A549 (cell line): ENCODE data around the gene APOL3. TPM values are rescaled to one million over a fixed set of nuclear protein-coding genes. Genes with fewer than 3 reads are reported as not detected.
"Not testable (repeated sequence)": the region's sequence is repeated elsewhere in the genome, so short reads cannot be mapped to it uniquely, and the experiment has no call there.

ENCODE experiments used
- ATAC-seq, 2 experiments: fragments of 200-7000 bp in 1 of 2; fragments of >200 bp in 1 of 2; cut with Nextera tagmentation in 1 of 2; cut with Tn5 transposase in 1 of 2; 3 replicates each; pipeline versions ENCODE4 v1.8.0 to v1.9.1; 2018 to 2020; ENCODE audit warnings: mild to moderate bottlenecking in 1 of 2, moderate library complexity in 1 of 2
- CTCF ChIA-PET: fragments of 300-600 bp; sonication (Branson Sonifier 250); formaldehyde crosslinking; extraction: SDS; loops from one replicate; lab custom pipeline; 2021; ENCODE audit warnings: antibody characterized with exemption, inconsistent platforms; lab: Yijun Ruan, JAX
- POLR2A ChIA-PET: fragments of 350-600 bp; formaldehyde crosslinking; extraction: SDS; loops from one replicate; lab custom pipeline; 2021; ENCODE audit warnings: antibody characterized with exemption, inconsistent platforms; lab: Yijun Ruan, JAX
- DNase-seq, 2 experiments: peaks; one replicate each; pipeline versions ENCODE4 v3.0.0 to v3.0.0-alpha.2; 2011 to 2016; ENCODE audit warnings: low read depth in 1 of 2, low spot score in 1 of 2
- FAIRE-seq: peaks from 2 replicates; lab custom pipeline; 2011; peaks lifted over from hg19 to GRCh38; lab: Jason Lieb, UNC
- H3K27ac ChIP-seq, 2 experiments: fragments of >200 bp; sonication (Bioruptor Twin); formaldehyde crosslinking; 3 replicates each; pipeline ENCODE4 v1.5.1; 2016 to 2017
- H3K4me1 ChIP-seq: fragments of >200 bp; sonication (Bioruptor Twin); formaldehyde crosslinking; 3 replicates; pipeline ENCODE4 v1.6.1; 2016
- H3K4me2 ChIP-seq: fragments of >200 bp; sonication (Bioruptor Twin); formaldehyde crosslinking; 3 replicates; pipeline ENCODE4 v1.6.1; 2016
- H3K4me3 ChIP-seq: fragments of >200 bp; sonication (Bioruptor Twin); formaldehyde crosslinking; 3 replicates; pipeline ENCODE4 v1.5.1; 2016
- H3K9me3 ChIP-seq: fragments of >200 bp; sonication (Bioruptor Twin); formaldehyde crosslinking; 3 replicates; pipeline ENCODE4 v1.6.1; 2016
- CBX8 ChIP-seq: fragments of 200-600 bp; sonication (generic); IDR thresholded peaks from 2 replicates; pipeline ENCODE4 v1.6.1; 2016
- CEBPB ChIP-seq, 2 experiments: fragments of >200 bp in 1 of 2; sonication (Bioruptor Twin) in 1 of 2; formaldehyde crosslinking in 1 of 2; IDR thresholded peaks; 2 replicates each; pipeline ENCODE4 v1.6.1; 2012 to 2016
- CHD4 ChIP-seq: fragments of 200-600 bp; sonication (generic); IDR thresholded peaks from 2 replicates; pipeline ENCODE4 v1.6.1; 2016; ENCODE audit warnings: antibody characterized with exemption, mild to moderate bottlenecking, borderline replicate concordance
- CTCF ChIP-seq: fragments of >200 bp; sonication (Bioruptor Twin); formaldehyde crosslinking; IDR thresholded peaks from 3 replicates; pipeline ENCODE4 v1.5.1; 2016
- EHF ChIP-seq: fragments of 250-450 bp; sonication (Bioruptor Pico); IDR thresholded peaks from 2 replicates; pipeline ENCODE4 v1.5.0; 2020; ENCODE audit warnings: mild to moderate bottlenecking
- EHMT2 ChIP-seq: fragments of 200-600 bp; sonication (generic); IDR thresholded peaks from 2 replicates; pipeline ENCODE4 v1.6.1; 2016; ENCODE audit warnings: antibody characterized with exemption, low read depth, mild to moderate bottlenecking, moderate library complexity
- EP300 ChIP-seq, 2 experiments: fragments of >200 bp; sonication (Bioruptor Twin); formaldehyde crosslinking; IDR thresholded peaks; 2 replicates in 1 of 2; 3 replicates in 1 of 2; pipeline ENCODE4 v1.6.1; 2016 to 2017
- ESRRA ChIP-seq: fragments of 150-350 bp; IDR thresholded peaks from 2 replicates; pipeline ENCODE4 v1.6.1; 2014; ENCODE audit warnings: mild to moderate bottlenecking, low read length, borderline replicate concordance
- FOSB ChIP-seq: fragments of 250-450 bp; sonication (Bioruptor Pico); IDR thresholded peaks from 2 replicates; pipeline ENCODE4 v1.5.0; 2020; ENCODE audit warnings: mild to moderate bottlenecking, moderate library complexity
- FOXS1 ChIP-seq: fragments of 250-450 bp; sonication (Bioruptor Pico); IDR thresholded peaks from 2 replicates; pipeline ENCODE4 v1.5.0; 2020; ENCODE audit warnings: mild to moderate bottlenecking, moderate library complexity
- HMGXB4 ChIP-seq: fragments of 250-450 bp; sonication (Bioruptor Pico); IDR thresholded peaks from 2 replicates; pipeline ENCODE4 v1.5.0; 2021; ENCODE audit warnings: mild to moderate bottlenecking, moderate library complexity, borderline replicate concordance
- HOXA7 ChIP-seq: fragments of 250-450 bp; sonication (Bioruptor Pico); IDR thresholded peaks from 2 replicates; pipeline ENCODE4 v1.5.0; 2020; ENCODE audit warnings: mild to moderate bottlenecking, moderate library complexity
- HOXB5 ChIP-seq: fragments of 250-450 bp; sonication (Bioruptor Pico); IDR thresholded peaks from 2 replicates; pipeline ENCODE4 v1.5.0; 2020; ENCODE audit warnings: mild to moderate bottlenecking, moderate library complexity
- MAZ ChIP-seq: fragments of 150-350 bp; IDR thresholded peaks from 2 replicates; pipeline ENCODE4 v1.6.1; 2014; ENCODE audit warnings: antibody characterized with exemption, low read depth, low read length, borderline replicate concordance
- PHF8 ChIP-seq: fragments of 200-600 bp; sonication (generic); IDR thresholded peaks from 2 replicates; pipeline ENCODE4 v1.6.1; 2016; ENCODE audit warnings: low read depth, mild to moderate bottlenecking, antibody characterized with exemption, moderate library complexity, borderline replicate concordance
- POLR2A ChIP-seq: IDR thresholded peaks from 2 replicates; pipeline ENCODE4 v1.6.1; 2012; ENCODE audit warnings: mild to moderate bottlenecking, low read length
- RARB ChIP-seq: fragments of 250-450 bp; sonication (Bioruptor Pico); IDR thresholded peaks from 2 replicates; pipeline ENCODE4 v1.8.0; 2021; ENCODE audit warnings: mild to moderate bottlenecking, moderate library complexity
- SMC3 ChIP-seq: fragments of >200 bp; sonication (Bioruptor Twin); formaldehyde crosslinking; IDR thresholded peaks from 3 replicates; pipeline ENCODE4 v1.6.1; 2018; ENCODE audit warnings: inconsistent platforms
- TFCP2L1 ChIP-seq: fragments of 250-450 bp; sonication (Bioruptor Pico); IDR thresholded peaks from 2 replicates; pipeline ENCODE4 v1.5.0; 2021; ENCODE audit warnings: mild to moderate bottlenecking
- TP53 ChIP-seq: fragments of 250-450 bp; sonication (Bioruptor Pico); IDR thresholded peaks from 2 replicates; pipeline ENCODE4 v1.5.0; 2021; ENCODE audit warnings: mild to moderate bottlenecking, moderate library complexity
- USF2 ChIP-seq: fragments of 450-650 bp; IDR thresholded peaks from 2 replicates; pipeline ENCODE4 v1.6.1; 2014; ENCODE audit warnings: antibody characterized with exemption
- ZFP36 ChIP-seq: fragments of 450-650 bp; IDR thresholded peaks from 2 replicates; pipeline ENCODE4 v1.6.1; 2014; ENCODE audit warnings: borderline replicate concordance; ENCODE audit not compliant: partially characterized antibody
- WGBS: methylation state at CpG from one replicate; pipeline ENCODE4 v1.1.6; 2017; ENCODE audit errors: missing lambda C conversion rate; 5-methylcytosine and 5-hydroxymethylcytosine counted together
- polyA plus RNA-seq, 4 experiments: library from polyadenylated mRNA; depleted of rRNA in 3 of 4; stranded (reverse); fragments of >200 nt; fragmentation: RNase III in 1 of 4; extraction: RNeasy Plus Mini Kit Qiagen cat#74134 plus additional on column Dnase treatment in 1 of 4; gene quantifications; 2 replicates in 3 of 4; 3 replicates in 1 of 4; pipeline ENCODE4 v1.2.3, GENCODE V29; 2011 to 2017
- TF ChIP-seq, protein P1 (sequence below): IDR thresholded peaks from 2 replicates; pipeline ENCODE4 v1.6.1; 2012
- TF ChIP-seq, protein P2 (sequence below): fragments of 250-450 bp; sonication (Bioruptor Pico); IDR thresholded peaks from 2 replicates; pipeline ENCODE4 v1.5.0; 2020; ENCODE audit warnings: low read depth, mild to moderate bottlenecking, moderate library complexity

Gene APOL3
- polyA plus RNA-seq, 2 of the 4 experiments (the other 2 are of a cell fraction), result not detected

- H3K27ac ChIP-seq, H3K4me2 ChIP-seq, ATAC-seq, POLR2A ChIA-PET, H3K4me3 ChIP-seq, DNase-seq, FAIRE-seq, H3K9me3 ChIP-seq, H3K4me1 ChIP-seq: not testable (repeated sequence)
- CTCF ChIA-PET, result interaction anchor here (0.9 kb wide), 1 partner anchor 511 kb away, joined by 3 read pairs; no protein-coding TSS in a partner anchor
- 57% methylated on average over 1 of the region's 4 CpGs for WGBS
Observed at GRCh38 chr22:36138709-36139108, 21.8 kb downstream of the APOL3 start.

DNA sequence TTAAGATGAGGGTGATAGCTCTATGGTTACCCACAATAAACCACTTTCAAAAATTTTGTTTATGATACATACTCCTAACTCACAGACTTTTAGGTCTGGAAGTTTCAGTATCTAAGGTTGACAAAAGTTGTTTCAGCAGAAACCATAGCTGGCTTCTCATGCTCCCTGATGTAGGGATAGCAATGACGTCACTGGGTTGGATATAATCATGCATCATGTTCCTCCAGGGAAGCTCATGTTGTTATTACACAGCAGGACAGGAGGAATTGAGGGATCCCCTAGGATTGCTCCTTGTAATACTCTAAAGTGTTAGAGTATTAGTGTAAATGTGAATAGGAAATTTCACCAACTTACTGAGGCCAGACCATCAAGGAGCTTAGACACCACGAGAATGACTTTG lies 23.6 kb downstream of the APOL3 start:
- H3K4me2 ChIP-seq, result no peak overlapping the region
- H3K4me1 ChIP-seq, result no peaks in the 10 kb centered on the region
- ATAC-seq, result no peak
- ChIA-PET POLR2A (no interaction called here), CTCF (interaction anchor here (1.2 to 1.9 kb wide), 4 partner anchors 12 to 71 kb away, joined by 3 to 10 read pairs (median 5); no protein-coding TSS in a partner anchor)
- no peak overlapping the region for H3K4me3 ChIP-seq
- H3K9me3 ChIP-seq, result no peaks in the 10 kb centered on the region
- FAIRE-seq, result no peak
- WGBS, result 50% methylated on average over 2 of the region's 2 CpGs
- TF ChIP-seq TFCP2L1 (CRISPR knock-in tag) (no peak), HMGXB4 (CRISPR knock-in tag) (no peak), CEBPB (IDR thresholded peaks at IDR 0.05) (no peak), EP300 (IDR thresholded peaks at IDR 0.05) (no peak), ESRRA (no peak), TP53 (no peak), HOXA7 (CRISPR knock-in tag) (no peak), FOSB (CRISPR knock-in tag) (no peak), HOXB5 (CRISPR knock-in tag) (no peak), CBX8 (no peak), CTCF (no peak), ZFP36 (no peak), SMC3 (no peak), PHF8 (no peak), RARB (no peak)
- TF ChIP-seq, protein P1, sequence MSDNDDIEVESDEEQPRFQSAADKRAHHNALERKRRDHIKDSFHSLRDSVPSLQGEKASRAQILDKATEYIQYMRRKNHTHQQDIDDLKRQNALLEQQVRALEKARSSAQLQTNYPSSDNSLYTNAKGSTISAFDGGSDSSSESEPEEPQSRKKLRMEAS, result no peak
- H3K27ac ChIP-seq, result no peak overlapping the region
- no peak for DNase-seq

GRCh38 chr22:36136475-36136874 lies 24.1 kb downstream of the APOL3 start:
- TF ChIP-seq EHF (CRISPR knock-in tag) (no peak), TFCP2L1 (CRISPR knock-in tag) (no peak), MAZ (no peak), EHMT2 (no peak), USF2 (no peak), CHD4 (no peak), POLR2A (no peak), FOXS1 (CRISPR knock-in tag) (no peak)
- TF ChIP-seq, protein P2, sequence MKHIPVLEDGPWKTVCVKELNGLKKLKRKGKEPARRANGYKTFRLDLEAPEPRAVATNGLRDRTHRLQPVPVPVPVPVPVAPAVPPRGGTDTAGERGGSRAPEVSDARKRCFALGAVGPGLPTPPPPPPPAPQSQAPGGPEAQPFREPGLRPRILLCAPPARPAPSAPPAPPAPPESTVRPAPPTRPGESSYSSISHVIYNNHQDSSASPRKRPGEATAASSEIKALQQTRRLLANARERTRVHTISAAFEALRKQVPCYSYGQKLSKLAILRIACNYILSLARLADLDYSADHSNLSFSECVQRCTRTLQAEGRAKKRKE, result no peak
- TF ChIP-seq, all 56 proteins: peak for 0
- Histone ChIP-seq H3K4me3 (no peak overlapping the region), H3K27ac (no peak overlapping the region), H3K9me3 (no peaks in the 10 kb centered on the region), H3K4me2 (no peak overlapping the region), H3K4me1 (no peaks in the 10 kb centered on the region)
- WGBS, result 51% methylated on average over 5 of the region's 5 CpGs
- FAIRE-seq (no peak), DNase-seq (no peak), ATAC-seq (no peak)
- ChIA-PET POLR2A (no interaction called here), CTCF (interaction anchor here (1.2 to 1.9 kb wide), 4 partner anchors 11 to 70 kb away, joined by 3 to 10 read pairs (median 5); no protein-coding TSS in a partner anchor)
